Skeletal muscle satellite cell (primary cell): ENCODE measurements around the gene FANCG. TPM values are rescaled to one million over a fixed set of nuclear protein-coding genes. Genes with fewer than 3 reads are reported as not detected.

Experiments
- H3K27me3 ChIP-seq: 2 replicates; pipeline ENCODE4 v1.7.0; 2013; ENCODE audit warnings: low read length; ENCODE audit not compliant: control insufficient read depth, insufficient read depth
- H3K36me3 ChIP-seq: 2 replicates; pipeline ENCODE4 v1.7.0; 2013; ENCODE audit warnings: mild to moderate bottlenecking, control low read depth, low read length; ENCODE audit not compliant: insufficient read depth
- H3K4me1 ChIP-seq: 2 replicates; pipeline ENCODE4 v1.7.0; 2013; ENCODE audit warnings: low read length; ENCODE audit not compliant: control insufficient read depth, insufficient read depth
- H3K4me2 ChIP-seq: 2 replicates; pipeline ENCODE4 v1.7.0; 2013; ENCODE audit warnings: mild to moderate bottlenecking, low read length
- H3K4me3 ChIP-seq: 2 replicates; pipeline ENCODE4 v1.7.0; 2013; ENCODE audit warnings: low read length
- H3K9ac ChIP-seq: 2 replicates; pipeline ENCODE4 v1.7.0; 2013; ENCODE audit warnings: mild to moderate bottlenecking, low read depth, low read length, moderate library complexity
- H3K9me3 ChIP-seq: replicated peaks from 2 replicates; pipeline ENCODE4 v1.7.0; 2013; ENCODE audit warnings: mild to moderate bottlenecking, control low read depth, low read length
- total RNA-seq: library from RNA; depleted of rRNA; stranded (reverse); fragments of >200 nt; gene quantifications from 2 replicates; pipeline ENCODE4 v1.2.3, GENCODE V29; 2012; rRNA removed

FANCG gene
- total RNA-seq = 26.1 and 32.1 TPM in 2 replicates

DNA sequence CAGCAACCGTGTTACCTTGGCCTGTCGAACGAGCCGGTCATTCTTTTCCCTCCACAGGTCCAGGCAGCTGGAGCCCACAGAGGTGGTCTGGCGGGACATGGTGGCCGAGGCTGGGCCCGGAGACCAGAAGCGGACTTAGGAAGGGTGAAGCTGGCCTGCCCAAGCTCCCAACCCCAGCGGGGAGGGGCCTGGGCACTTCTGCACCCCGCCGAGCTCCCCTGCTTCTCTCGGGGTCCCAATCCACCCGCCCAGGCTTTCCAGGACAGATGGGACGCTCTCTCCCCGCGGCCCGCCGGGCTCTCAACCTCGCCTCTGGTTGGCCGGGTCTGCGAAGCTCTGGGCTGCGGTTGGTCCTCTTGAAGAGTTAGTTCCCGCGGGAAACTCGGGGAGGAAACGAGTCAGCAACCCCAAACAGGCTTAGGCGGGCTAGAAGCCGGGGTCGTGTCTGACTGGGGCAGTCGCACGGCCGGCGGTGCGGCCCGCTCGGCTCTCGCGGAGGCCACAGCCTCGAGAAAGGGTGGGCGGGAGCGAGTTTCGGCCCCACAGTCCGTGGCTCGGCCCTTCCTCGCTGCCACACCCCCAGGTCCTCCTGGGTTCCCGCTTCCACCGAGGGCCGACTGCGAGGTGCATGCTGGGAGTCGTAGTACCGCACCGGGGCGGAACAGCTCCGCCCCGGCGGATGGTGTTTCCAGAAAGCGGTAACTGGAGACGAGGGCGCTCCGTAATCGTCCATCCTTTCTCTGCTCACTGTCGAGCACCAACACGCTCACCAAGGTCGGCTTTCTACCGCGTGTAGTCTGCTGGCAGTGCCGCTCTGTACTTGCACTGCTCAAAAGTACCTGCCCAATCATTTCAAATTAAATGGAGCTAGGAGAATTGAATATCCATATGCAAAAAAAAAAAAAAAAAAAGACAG, at the start of gene FANCG:
TSS of gene FANCG (minus strand) at position 517 of the 916 bp plus-strand sequence. CDS start at position 99, 418 bp downstream.
- H3K9me3 ChIP-seq = no peaks in the 10 kb centered on the region
- peak within 1 kb of the TSS; percentile 99 for H3K4me2 ChIP-seq
- H3K36me3 ChIP-seq = peaks cover 6% of the 10 kb centered on the region
- H3K9ac ChIP-seq = peak within 1 kb of the TSS; percentile 89
- peaks cover 12% of the 10 kb centered on the region for H3K4me1 ChIP-seq
- peak within 1 kb of the TSS; percentile 91 for H3K4me3 ChIP-seq
- H3K27me3 ChIP-seq = no peaks in the 10 kb centered on the region

DNA sequence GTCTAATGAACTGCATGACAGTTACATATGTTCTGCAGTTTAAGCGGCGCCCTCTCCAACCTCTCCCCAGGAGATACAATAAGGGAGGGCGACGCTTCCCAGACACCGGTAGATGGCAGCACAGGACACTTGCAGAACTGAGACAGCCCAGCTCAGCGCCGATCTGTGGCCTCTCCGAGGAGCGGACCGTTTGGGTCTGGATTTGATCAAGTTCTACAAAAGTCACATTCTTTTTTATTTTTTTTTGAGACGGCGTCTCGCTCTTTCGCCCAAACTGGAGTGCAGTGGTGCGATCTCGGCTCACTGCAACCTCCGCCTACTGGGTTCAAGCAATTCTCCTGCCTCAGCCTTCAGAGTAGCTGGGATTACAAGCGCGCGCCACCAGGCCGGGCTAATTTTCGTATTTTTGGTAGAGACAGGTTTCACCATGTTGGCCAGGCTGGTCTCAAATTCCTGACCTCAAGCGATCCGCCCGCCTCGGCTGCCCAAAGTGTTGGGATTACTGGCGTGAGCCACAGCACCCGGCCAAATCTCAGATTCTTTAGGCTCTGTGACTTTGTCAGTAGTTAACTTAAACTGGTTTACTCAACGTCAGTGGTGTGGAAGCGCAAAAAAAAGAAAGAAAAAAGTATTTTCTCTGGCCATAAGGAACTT, 37.3 kb upstream of the FANCG start:
- Histone ChIP-seq H3K4me1 (peaks cover 38% of the 10 kb centered on the region), H3K9ac (peak overlapping the region; percentile 82), H3K9me3 (no peaks in the 10 kb centered on the region), H3K27me3 (no peaks in the 10 kb centered on the region), H3K4me3 (peak overlapping the region; percentile 87), H3K36me3 (no peaks in the 10 kb centered on the region), H3K4me2 (peak overlapping the region; percentile 96)

DNA sequence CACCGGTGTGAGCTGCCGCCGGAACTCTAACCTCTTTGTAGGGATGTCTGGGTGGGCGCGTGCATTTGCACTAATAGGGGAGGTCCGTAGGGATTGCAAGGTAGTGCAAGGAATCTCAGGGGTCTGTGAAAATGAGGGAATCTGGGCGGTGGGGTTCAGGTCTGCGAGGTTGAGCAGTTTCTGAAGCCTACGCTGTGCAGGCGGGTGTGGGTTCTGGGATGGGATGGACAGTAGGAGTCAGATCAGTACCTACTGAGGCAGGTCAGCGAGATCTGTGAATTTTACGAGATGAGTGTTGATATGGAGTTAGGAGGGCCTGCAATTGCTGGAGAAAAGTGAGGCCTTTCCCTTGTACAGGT, 36.8 kb upstream of the FANCG start:
- peak overlapping the region; percentile 82 for H3K9ac ChIP-seq
- H3K36me3 ChIP-seq = no peaks in the 10 kb centered on the region
- H3K4me1 ChIP-seq = peaks cover 42% of the 10 kb centered on the region
- no peaks in the 10 kb centered on the region for H3K9me3 ChIP-seq
- peak overlapping the region; percentile 87 for H3K4me3 ChIP-seq
- H3K27me3 ChIP-seq = no peaks in the 10 kb centered on the region
- H3K4me2 ChIP-seq = peak overlapping the region; percentile 96

DNA sequence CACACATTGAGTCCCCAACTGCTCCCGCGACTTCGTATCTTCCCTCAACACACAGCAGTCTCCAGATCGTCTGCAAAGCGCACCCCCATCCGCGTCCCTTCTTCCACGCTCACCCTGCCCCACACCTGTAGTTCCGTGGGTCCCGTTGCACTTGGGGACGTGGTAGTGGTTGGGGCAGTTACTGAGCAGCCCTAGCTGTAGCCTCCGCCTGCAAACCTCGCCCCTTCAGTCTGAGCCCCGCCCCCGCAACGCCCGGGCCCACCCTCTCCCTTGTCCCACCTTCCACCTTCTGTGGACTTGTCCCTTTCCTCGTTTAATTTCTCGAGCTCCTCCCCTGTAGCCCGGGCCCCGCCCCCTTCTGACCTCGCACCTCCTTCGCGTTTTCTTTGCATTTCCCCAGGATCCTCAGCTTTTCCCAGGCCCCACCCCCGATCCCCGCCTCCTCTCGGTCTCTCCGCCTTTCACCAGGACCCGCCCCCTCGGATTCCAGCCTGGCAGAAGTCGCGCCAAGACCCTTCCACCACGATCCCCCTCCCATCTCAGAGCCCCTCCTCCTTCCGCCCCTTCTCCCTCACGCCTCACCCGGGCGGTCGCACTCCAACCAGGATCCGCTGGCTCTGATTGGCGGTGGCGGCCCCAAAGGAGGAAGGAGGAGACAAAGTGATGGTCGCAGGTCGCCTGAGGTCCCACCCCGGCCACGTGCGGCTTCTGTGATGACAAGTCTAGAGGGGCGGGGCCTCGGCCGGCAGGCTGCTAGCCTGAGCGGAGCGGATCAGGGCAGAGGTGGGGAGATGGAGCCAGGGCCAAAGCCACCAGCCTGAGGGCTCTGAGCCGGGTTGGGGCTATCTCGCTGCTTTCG, 36.2 kb upstream of the FANCG start, which contains the start of gene ATOSB:
TSS of gene ATOSB (minus strand) at position 183 of the 859 bp plus-strand sequence. CDS start 7,588 bp downstream, outside the sequence.
- Histone ChIP-seq H3K4me2 (peak within 1 kb of the TSS; percentile 96), H3K4me3 (peak within 1 kb of the TSS; percentile 87), H3K36me3 (no peaks in the 10 kb centered on the region), H3K27me3 (no peaks in the 10 kb centered on the region), H3K9ac (peak within 1 kb of the TSS; percentile 82), H3K9me3 (no peaks in the 10 kb centered on the region), H3K4me1 (peaks cover 42% of the 10 kb centered on the region)

DNA sequence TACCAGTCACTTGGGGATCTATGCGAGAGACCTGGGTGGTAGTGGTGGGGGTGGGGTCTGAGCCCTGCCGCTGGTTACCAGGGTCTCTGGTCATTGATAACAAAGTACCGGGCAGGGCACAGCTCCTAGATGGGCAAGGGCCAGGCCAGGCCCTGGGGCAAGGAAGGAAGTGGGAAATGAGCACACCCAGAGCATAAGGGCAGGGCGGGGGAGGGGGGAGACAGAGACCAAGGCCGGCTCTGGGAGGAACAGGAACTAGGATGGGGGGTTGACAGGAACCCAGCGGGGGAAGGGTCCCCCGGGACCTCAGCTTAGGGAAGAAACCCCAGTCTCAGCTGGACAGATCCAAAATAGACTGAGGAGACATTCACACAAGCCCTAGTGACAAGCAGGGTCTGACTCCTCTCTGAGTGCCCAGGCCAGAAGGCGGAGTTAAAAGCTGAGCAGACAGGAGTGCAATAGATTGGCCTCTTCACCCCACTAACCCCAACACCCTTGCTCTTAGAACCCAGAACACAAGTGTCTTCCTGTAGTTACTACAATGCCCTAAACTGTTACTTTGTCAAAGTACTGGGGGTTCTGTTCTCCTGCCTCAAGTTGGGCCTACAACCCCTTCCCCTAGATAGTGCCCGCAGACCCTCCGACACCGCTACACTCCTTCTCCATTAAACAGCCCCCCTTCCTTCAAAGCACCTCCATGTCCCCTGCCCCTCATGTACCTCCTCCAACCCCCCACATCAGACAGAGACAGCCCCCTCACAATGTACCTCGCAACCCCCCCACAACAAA, 35.3 kb upstream of the FANCG start:
- Histone ChIP-seq H3K9ac (peak overlapping the region; percentile 82), H3K4me3 (peak overlapping the region; percentile 87), H3K27me3 (no peaks in the 10 kb centered on the region), H3K36me3 (no peaks in the 10 kb centered on the region), H3K9me3 (no peaks in the 10 kb centered on the region), H3K4me2 (peak overlapping the region; percentile 96), H3K4me1 (peaks cover 51% of the 10 kb centered on the region)

DNA sequence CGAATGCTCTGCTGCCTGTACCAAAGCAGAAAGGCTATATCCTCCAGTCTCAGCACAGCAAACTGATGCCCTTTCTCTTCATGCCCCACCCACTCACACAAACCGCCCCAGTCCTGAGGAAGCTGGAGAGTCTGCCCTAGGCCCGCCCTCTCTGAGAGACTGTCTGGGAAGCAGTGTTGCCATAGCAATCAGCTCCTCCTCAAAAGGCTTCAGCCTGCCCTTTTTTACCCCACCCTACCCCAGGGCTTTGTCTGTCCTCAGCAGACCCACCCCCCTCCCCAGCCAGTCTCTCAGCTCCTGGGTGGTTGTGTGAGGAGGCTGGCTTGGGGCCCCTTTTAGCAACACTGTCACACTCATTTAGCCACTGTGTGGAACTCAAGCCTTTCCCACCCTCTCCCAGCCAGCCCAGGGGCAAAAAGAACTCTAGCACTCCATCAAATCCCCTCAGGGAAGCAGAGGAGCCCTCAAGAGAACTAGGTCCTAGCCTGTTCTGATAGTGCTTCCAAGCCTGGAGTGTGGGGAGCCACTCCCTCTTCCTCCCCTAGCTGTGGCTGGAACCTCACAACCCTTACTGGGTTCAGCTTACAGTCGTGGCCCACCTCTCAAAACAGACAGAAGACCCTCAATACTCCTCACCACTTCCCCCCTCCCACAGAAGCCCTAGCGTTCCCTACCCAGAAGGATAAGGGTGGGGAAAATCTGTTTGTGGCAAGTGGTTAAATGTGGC, 34.5 kb upstream of the FANCG start:
- Histone ChIP-seq H3K36me3 (peaks cover 4% of the 10 kb centered on the region), H3K27me3 (no peaks in the 10 kb centered on the region), H3K4me3 (peak overlapping the region; percentile 87), H3K4me1 (peaks cover 58% of the 10 kb centered on the region), H3K4me2 (peak overlapping the region; percentile 96), H3K9me3 (no peaks in the 10 kb centered on the region), H3K9ac (peak overlapping the region; percentile 82)

DNA sequence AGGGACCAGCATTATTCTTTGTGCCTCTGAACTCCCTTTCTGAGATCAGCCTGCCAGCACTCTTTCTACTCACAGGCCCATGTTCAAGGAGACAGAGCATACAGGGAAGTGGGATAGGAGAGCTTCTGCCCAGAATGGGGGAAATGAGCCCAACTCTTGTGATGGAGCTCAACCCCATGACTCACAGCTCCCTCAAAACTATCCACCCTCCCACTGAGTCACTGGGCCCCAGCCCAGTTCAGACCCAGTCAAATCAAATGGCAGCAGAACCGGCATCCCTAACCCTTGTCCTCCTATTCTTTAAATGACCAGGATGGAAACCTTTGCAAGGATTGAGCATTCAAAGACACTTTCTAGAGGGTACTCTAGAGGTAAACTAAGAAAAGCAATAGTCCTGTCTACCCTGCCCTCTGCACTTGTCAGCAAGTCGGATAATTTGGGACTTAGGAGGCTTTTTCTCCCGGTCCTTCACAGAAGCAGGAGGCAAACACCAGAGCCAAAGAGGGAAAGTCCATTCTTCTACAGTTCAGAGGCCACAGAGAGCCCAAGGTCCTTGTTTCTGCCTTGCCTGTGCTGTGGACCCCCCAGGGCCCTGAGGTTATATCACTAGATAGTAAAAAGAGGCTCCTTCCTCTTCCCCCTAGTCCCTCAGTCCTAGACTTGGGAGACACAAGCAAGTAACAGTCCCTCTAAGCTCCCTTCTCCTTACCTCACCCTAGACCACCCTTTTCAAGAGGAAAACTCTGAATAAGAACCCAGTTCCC, 32.7 kb upstream of the FANCG start:
- Histone ChIP-seq H3K4me3 (peak overlapping the region; percentile 67), H3K9ac (peak overlapping the region; percentile 85), H3K4me2 (peak overlapping the region; percentile 89), H3K4me1 (peaks cover 62% of the 10 kb centered on the region), H3K36me3 (peaks cover 19% of the 10 kb centered on the region), H3K27me3 (no peaks in the 10 kb centered on the region), H3K9me3 (no peaks in the 10 kb centered on the region)

DNA sequence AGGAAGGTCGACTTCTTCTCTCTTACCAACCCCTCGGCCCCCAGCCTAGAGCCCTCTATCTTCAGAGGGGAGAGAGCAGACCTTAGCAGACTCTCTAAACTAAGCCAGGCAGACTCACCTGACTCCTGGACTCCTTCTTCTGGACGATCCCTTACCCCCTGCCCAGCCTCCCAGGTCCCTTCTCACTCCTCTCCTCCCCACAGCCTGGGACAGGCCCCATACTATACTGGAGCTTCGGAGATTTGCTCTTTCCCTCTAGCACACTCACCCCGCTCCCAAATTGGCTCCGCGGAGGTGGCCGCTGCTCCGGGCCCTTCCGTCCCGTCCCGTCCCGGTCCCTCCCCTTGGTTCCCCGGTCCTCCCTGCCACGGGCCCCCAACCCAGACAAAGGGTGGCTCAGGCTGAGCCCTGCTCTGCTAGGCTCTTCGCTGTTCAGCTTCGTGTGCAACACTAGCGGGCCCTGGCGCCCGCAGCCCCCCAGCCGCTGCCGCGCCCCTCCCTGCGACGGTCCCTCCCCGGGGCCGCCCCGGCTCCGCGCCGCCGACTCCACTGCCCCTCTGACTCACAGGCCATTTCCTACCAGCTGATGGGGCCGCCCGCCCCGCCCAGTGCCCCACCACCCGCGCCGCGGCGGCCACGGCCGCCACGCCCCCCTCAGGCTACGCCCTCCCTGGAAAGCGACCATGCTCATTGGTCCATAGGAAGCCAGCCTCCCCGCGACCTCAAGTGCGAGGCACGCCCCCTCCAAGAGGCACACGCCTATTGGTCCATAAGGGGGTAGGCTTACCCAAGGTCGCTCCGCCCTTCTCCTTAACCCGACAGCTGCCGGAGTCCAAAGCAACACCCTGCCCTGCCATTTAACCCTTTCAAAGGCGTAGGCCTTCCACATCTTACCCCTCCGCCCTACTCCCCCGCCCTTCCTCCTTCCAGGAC, 31.5 kb upstream of the FANCG start:
- peak overlapping the region; percentile 95 for H3K4me2 ChIP-seq
- H3K36me3 ChIP-seq = peaks cover 27% of the 10 kb centered on the region
- H3K9me3 ChIP-seq = no peaks in the 10 kb centered on the region
- peaks cover 53% of the 10 kb centered on the region for H3K4me1 ChIP-seq
- peak overlapping the region; percentile 83 for H3K4me3 ChIP-seq
- no peaks in the 10 kb centered on the region for H3K27me3 ChIP-seq
- H3K9ac ChIP-seq = peak overlapping the region; percentile 95

DNA sequence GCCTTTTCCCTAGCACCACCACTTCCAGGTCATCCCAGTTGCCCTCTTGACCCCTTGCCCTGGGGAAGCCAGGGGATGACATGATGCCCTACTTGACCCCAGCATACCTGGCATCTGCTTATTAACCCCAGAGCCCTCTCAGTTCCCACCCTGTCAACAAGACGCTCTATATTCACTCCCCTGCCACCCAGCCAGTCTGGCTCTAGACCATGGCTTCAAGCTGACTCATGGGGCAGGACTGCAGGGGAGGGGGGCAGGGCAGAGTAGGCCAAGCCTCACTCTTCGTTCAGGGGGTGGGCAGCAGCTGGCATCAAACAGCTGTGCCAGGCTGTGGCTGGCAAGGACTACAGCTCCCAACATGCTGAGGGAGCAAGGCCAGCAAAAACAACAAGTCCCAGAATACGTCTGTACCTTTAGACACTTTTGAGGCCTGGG, 30.6 kb upstream of the FANCG start:
- Histone ChIP-seq H3K4me1 (peaks cover 53% of the 10 kb centered on the region), H3K27me3 (no peaks in the 10 kb centered on the region), H3K9ac (peak overlapping the region; percentile 95)

More for the DNA sequence above, 30.6 kb upstream of the FANCG start:
- H3K4me2 ChIP-seq = peak overlapping the region; percentile 95
- H3K4me3 ChIP-seq = peak overlapping the region; percentile 83
- H3K36me3 ChIP-seq = peaks cover 35% of the 10 kb centered on the region
- no peaks in the 10 kb centered on the region for H3K9me3 ChIP-seq
